ENCODE results near the gene UTF1.

UTF1 gene

GRCh38 chr10:133202778-133203651 lies 27.0 kb upstream of the UTF1 start:
- Histone ChIP-seq H3K27ac (ENCODE audit: low read length) (no peak overlapping the region), H3K4me2 (ENCODE audit: low read length) (no peak overlapping the region), H3K27me3 (ENCODE audit: low read depth, low read length) (no peaks in the 10 kb centered on the region), H3K4me1 (ENCODE audit: low read length) (no peaks in the 10 kb centered on the region), H3K4me3 (ENCODE audit: low read length) (no peak overlapping the region), H2AFZ (ENCODE audit: low read depth, low read length) (no peak overlapping the region), H3K9me3 (ENCODE audit: insufficient read depth, low read length) (no peaks in the 10 kb centered on the region), H3K9ac (ENCODE audit: low read length) (no peak overlapping the region), H4K20me1 (ENCODE audit: insufficient read depth, low read length) (no peaks in the 10 kb centered on the region), H3K79me2 (ENCODE audit: low read length) (no peaks in the 10 kb centered on the region), H3K36me3 (replicated peaks; ENCODE audit: low read depth, low read length) (no peaks in the 10 kb centered on the region)
- TF ChIP-seq EZH2phosphoT487 (IDR thresholded peaks at IDR 0.05; ENCODE audit: low read depth) (no peak), CTCF (IDR thresholded peaks at IDR 0.05; ENCODE audit: low read depth, low read length) (no peak)

GRCh38 chr10:133203652-133204195 lies 26.3 kb upstream of the UTF1 start:
- no peaks in the 10 kb centered on the region for H3K9me3 ChIP-seq (ENCODE audit: insufficient read depth, low read length)
- no peak overlapping the region for H2AFZ ChIP-seq (ENCODE audit: low read depth, low read length)
- H3K9ac ChIP-seq (ENCODE audit: low read length), result no peak overlapping the region
- no peak overlapping the region for H3K27ac ChIP-seq (ENCODE audit: low read length)
- H3K79me2 ChIP-seq (ENCODE audit: low read length), result no peaks in the 10 kb centered on the region
- H4K20me1 ChIP-seq (ENCODE audit: insufficient read depth, low read length), result no peaks in the 10 kb centered on the region
- H3K4me3 ChIP-seq (ENCODE audit: low read length), result no peak overlapping the region
- H3K4me1 ChIP-seq (ENCODE audit: low read length), result no peaks in the 10 kb centered on the region
- no peak overlapping the region for H3K4me2 ChIP-seq (ENCODE audit: low read length)
- H3K27me3 ChIP-seq (ENCODE audit: low read depth, low read length), result no peaks in the 10 kb centered on the region
- TF ChIP-seq CTCF (IDR thresholded peaks at IDR 0.05; ENCODE audit: low read depth, low read length) (no peak), EZH2phosphoT487 (IDR thresholded peaks at IDR 0.05; ENCODE audit: low read depth) (no peak)
- no peaks in the 10 kb centered on the region for H3K36me3 ChIP-seq (replicated peaks; ENCODE audit: low read depth, low read length)

- TF ChIP-seq EZH2phosphoT487 (IDR thresholded peaks at IDR 0.05; ENCODE audit: low read depth) (no peak), CTCF (IDR thresholded peaks at IDR 0.05; ENCODE audit: low read depth, low read length) (no peak)
- H3K36me3 ChIP-seq (replicated peaks; ENCODE audit: low read depth, low read length), result no peaks in the 10 kb centered on the region
- H3K27ac ChIP-seq (ENCODE audit: low read length), result no peak overlapping the region
- H3K4me1 ChIP-seq (ENCODE audit: low read length), result no peaks in the 10 kb centered on the region
- H3K4me2 ChIP-seq (ENCODE audit: low read length), result no peak overlapping the region
- H4K20me1 ChIP-seq (ENCODE audit: insufficient read depth, low read length), result no peaks in the 10 kb centered on the region
- no peak overlapping the region for H3K9ac ChIP-seq (ENCODE audit: low read length)
- H3K4me3 ChIP-seq (ENCODE audit: low read length), result no peak overlapping the region
- H3K27me3 ChIP-seq (ENCODE audit: low read depth, low read length), result no peaks in the 10 kb centered on the region
- no peaks in the 10 kb centered on the region for H3K79me2 ChIP-seq (ENCODE audit: low read length)
- no peak overlapping the region for H2AFZ ChIP-seq (ENCODE audit: low read depth, low read length)
- no peaks in the 10 kb centered on the region for H3K9me3 ChIP-seq (ENCODE audit: insufficient read depth, low read length)
Measured at GRCh38 chr10:133204226-133205015, 25.6 kb upstream of the UTF1 start.

- no peak overlapping the region for H3K9ac ChIP-seq (ENCODE audit: low read length)
- H3K36me3 ChIP-seq (replicated peaks; ENCODE audit: low read depth, low read length), result no peaks in the 10 kb centered on the region
- no peaks in the 10 kb centered on the region for H3K27me3 ChIP-seq (ENCODE audit: low read depth, low read length)
- no peak overlapping the region for H3K4me2 ChIP-seq (ENCODE audit: low read length)
- H3K79me2 ChIP-seq (ENCODE audit: low read length), result no peaks in the 10 kb centered on the region
- no peaks in the 10 kb centered on the region for H3K9me3 ChIP-seq (ENCODE audit: insufficient read depth, low read length)
- H3K4me1 ChIP-seq (ENCODE audit: low read length), result no peaks in the 10 kb centered on the region
- H4K20me1 ChIP-seq (ENCODE audit: insufficient read depth, low read length), result no peaks in the 10 kb centered on the region
- no peak overlapping the region for H3K27ac ChIP-seq (ENCODE audit: low read length)
- TF ChIP-seq CTCF (IDR thresholded peaks at IDR 0.05; ENCODE audit: low read depth, low read length), result no peak
- no peak for TF ChIP-seq EZH2phosphoT487 (IDR thresholded peaks at IDR 0.05; ENCODE audit: low read depth)
- no peak overlapping the region for H3K4me3 ChIP-seq (ENCODE audit: low read length)
- H2AFZ ChIP-seq (ENCODE audit: low read depth, low read length), result no peak overlapping the region
Measured at GRCh38 chr10:133205146-133205545, 24.9 kb upstream of the UTF1 start.
